H9 (cell line): ENCODE data around the gene FASTK. TPM values are rescaled to one million over a fixed set of nuclear protein-coding genes. Genes with fewer than 3 reads are reported as not detected.

Source experiments
- DNase-seq: peaks from one replicate; pipeline ENCODE4 v3.0.0-alpha.2; 2017
- H2AFZ ChIP-seq: one replicate; pipeline ENCODE4 v1.6.1; 2013; ENCODE audit warnings: mild to moderate bottlenecking, low read length, control low read depth, moderate library complexity
- H2AK5ac ChIP-seq: 2 replicates; pipeline ENCODE4 v1.6.1; 2013; ENCODE audit warnings: low read length, control low read depth, mixed read lengths; ENCODE audit not compliant: insufficient read length
- H2BK120ac ChIP-seq: one replicate; pipeline ENCODE4 v1.6.1; 2013; ENCODE audit warnings: low read depth, mild to moderate bottlenecking, low read length, control low read depth, inconsistent platforms; ENCODE audit not compliant: poor library complexity, severe bottlenecking
- H2BK12ac ChIP-seq: 2 replicates; pipeline ENCODE4 v1.6.1; 2013; ENCODE audit warnings: low read length, control low read depth, mixed read lengths, low read depth; ENCODE audit not compliant: insufficient read length
- H2BK15ac ChIP-seq: 2 replicates; pipeline ENCODE4 v1.6.1; 2013; ENCODE audit warnings: low read depth, low read length, control low read depth
- H2BK20ac ChIP-seq: one replicate; pipeline ENCODE4 v1.6.1; 2013; ENCODE audit warnings: low read depth, mild to moderate bottlenecking, low read length, control low read depth, inconsistent platforms; ENCODE audit not compliant: poor library complexity, severe bottlenecking
- H2BK5ac ChIP-seq: 2 replicates; pipeline ENCODE4 v1.6.1; 2013; ENCODE audit warnings: low read length, control low read depth, mixed read lengths; ENCODE audit not compliant: insufficient read length
- H3K14ac ChIP-seq: 2 replicates; pipeline ENCODE4 v1.6.1; 2013; ENCODE audit warnings: low read length, control low read depth; ENCODE audit not compliant: insufficient read depth
- H3K18ac ChIP-seq: 2 replicates; pipeline ENCODE4 v1.6.1; 2013; ENCODE audit warnings: low read depth, mild to moderate bottlenecking, mixed read lengths, low read length, control low read depth; ENCODE audit not compliant: insufficient read length
- H3K23ac ChIP-seq: 2 replicates; pipeline ENCODE4 v1.6.1; 2013; ENCODE audit warnings: low read length, control low read depth, mixed read lengths, low read depth; ENCODE audit not compliant: insufficient read length
- H3K23me2 ChIP-seq: 2 replicates; pipeline ENCODE4 v1.6.1; 2013; ENCODE audit warnings: low read depth, mild to moderate bottlenecking, mixed read lengths, low read length, control low read depth; ENCODE audit not compliant: insufficient read length, poor library complexity, severe bottlenecking
- H3K27ac ChIP-seq: 2 replicates; pipeline ENCODE4 v1.5.1; 2013; ENCODE audit warnings: low read length, control low read depth, mixed read lengths, low read depth; ENCODE audit not compliant: insufficient read length
- H3K27me3 ChIP-seq: 2 replicates; pipeline ENCODE4 v1.6.1; 2013; ENCODE audit warnings: low read length, control low read depth, inconsistent platforms; ENCODE audit not compliant: insufficient read depth
- H3K4ac ChIP-seq: 2 replicates; pipeline ENCODE4 v1.6.1; 2013; ENCODE audit warnings: low read depth, mild to moderate bottlenecking, control low read depth, inconsistent platforms, low read length, moderate library complexity
- H3K4me1 ChIP-seq: 2 replicates; pipeline ENCODE4 v1.6.1; 2013; ENCODE audit warnings: low read length, control low read depth, inconsistent platforms; ENCODE audit not compliant: insufficient read depth
- H3K4me2 ChIP-seq: 2 replicates; pipeline ENCODE4 v1.6.1; 2013; ENCODE audit warnings: low read length, control low read depth, mixed read lengths; ENCODE audit not compliant: insufficient read length, insufficient read depth
- H3K56ac ChIP-seq: 2 replicates; pipeline ENCODE4 v1.6.1; 2013; ENCODE audit warnings: low read depth, mild to moderate bottlenecking, mixed read lengths, low read length, control low read depth; ENCODE audit not compliant: insufficient read length
- H3K79me1 ChIP-seq: 2 replicates; pipeline ENCODE4 v1.6.1; 2013; ENCODE audit warnings: low read depth, mild to moderate bottlenecking, moderate library complexity, low read length, control low read depth, inconsistent platforms; ENCODE audit not compliant: insufficient read depth, poor library complexity, severe bottlenecking
- H3K79me2 ChIP-seq: 2 replicates; pipeline ENCODE4 v1.6.1; 2013; ENCODE audit warnings: low read length, control low read depth, inconsistent platforms; ENCODE audit not compliant: insufficient read depth
- H3K9ac ChIP-seq: 2 replicates; pipeline ENCODE4 v1.6.1; 2013; ENCODE audit warnings: low read length, control low read depth, mixed read lengths; ENCODE audit not compliant: insufficient read length; ENCODE audit errors: extremely low read depth
- H3K9me3 ChIP-seq: one replicate; pipeline ENCODE4 v1.6.1; 2013; ENCODE audit warnings: low read depth, low read length, inconsistent platforms; ENCODE audit not compliant: control insufficient read depth
- H3T11ph ChIP-seq: one replicate; pipeline ENCODE4 v1.6.1; 2013; ENCODE audit warnings: mild to moderate bottlenecking, low read length, control low read depth, inconsistent platforms
- H4K20me1 ChIP-seq: one replicate; pipeline ENCODE4 v1.6.1; 2013; ENCODE audit not compliant: control insufficient read depth, insufficient read length, insufficient read depth
- H4K5ac ChIP-seq: 2 replicates; pipeline ENCODE4 v1.6.1; 2013; ENCODE audit warnings: low read depth, mild to moderate bottlenecking, mixed read lengths, low read length, control low read depth; ENCODE audit not compliant: insufficient read length
- H4K8ac ChIP-seq: replicated peaks from 2 replicates; pipeline ENCODE4 v1.6.1; 2013; ENCODE audit warnings: low read length, control low read depth, mixed read lengths, low read depth; ENCODE audit not compliant: insufficient read length
- H4K91ac ChIP-seq: 2 replicates; pipeline ENCODE4 v1.6.1; 2013; ENCODE audit warnings: low read depth, mild to moderate bottlenecking, moderate library complexity, mixed read lengths, low read length, control low read depth; ENCODE audit not compliant: insufficient read length
- H3K27ac Mint-ChIP-seq, 3 experiments: 2 replicates in 2 of 3; 3 replicates in 1 of 3; pipeline ENCODE4 v1.8.0; 2020 to 2021; ENCODE audit warnings: mixed read lengths in 3 of 3, mild to moderate bottlenecking in 1 of 3, moderate library complexity in 1 of 3
- H3K27me3 Mint-ChIP-seq: 2 replicates; pipeline ENCODE4 v1.8.0; 2021; ENCODE audit warnings: low read depth, mild to moderate bottlenecking, moderate library complexity, mixed read lengths
- H3K36me3 Mint-ChIP-seq, 3 experiments: 2 replicates in 2 of 3; 3 replicates in 1 of 3; pipeline ENCODE4 v1.8.0; 2020 to 2021; ENCODE audit warnings: low read depth in 3 of 3, mixed read lengths in 3 of 3; ENCODE audit not compliant: insufficient read depth in 1 of 3
- H3K4me1 Mint-ChIP-seq, 2 experiments: 2 replicates each; pipeline ENCODE4 v1.8.0; 2020; ENCODE audit warnings: mixed read lengths in 2 of 2
- H3K4me3 Mint-ChIP-seq, 2 experiments: 2 replicates in 1 of 2; 3 replicates in 1 of 2; pipeline ENCODE4 v1.8.0; 2020 to 2021; ENCODE audit warnings: mild to moderate bottlenecking in 2 of 2, mixed read lengths in 2 of 2, moderate library complexity in 1 of 2
- H3K9me3 Mint-ChIP-seq, 2 experiments: 2 replicates in 1 of 2; 3 replicates in 1 of 2; pipeline ENCODE4 v1.8.0; 2020; ENCODE audit warnings: mild to moderate bottlenecking in 2 of 2, mixed read lengths in 2 of 2, moderate library complexity in 1 of 2
- WGBS: extraction: QIAGEN DNeasy Blood & Tissue Kit; methylation state at CpG from one replicate; pipeline ENCODE4 v1.1.7; 2013; ENCODE audit warnings: missing lambda C conversion rate, low lambda C conversion rate, mixed read lengths; ENCODE audit not compliant: insufficient read length; ENCODE audit errors: extremely low coverage; 5-methylcytosine and 5-hydroxymethylcytosine counted together
- total RNA-seq: library from RNA; stranded (reverse); gene quantifications from 2 replicates; pipeline ENCODE4 v1.2.1, GENCODE V29; 2021
- TF ChIP-seq, protein P1 (sequence below): fragments of 200-600 bp; sonication (generic); conservative IDR thresholded peaks from 3 replicates; pipeline ENCODE4 v1.8.0; 2021; ENCODE audit warnings: antibody characterized with exemption, mild to moderate bottlenecking

The FASTK gene
- total RNA-seq, 1 experiment from 2014 or later = 57.8 TPM

GRCh38 chr7:151061213-151062110, 19.1 kb downstream of the FASTK start:
- H3T11ph ChIP-seq = no peak overlapping the region
- H2BK15ac ChIP-seq = no peak overlapping the region
- H3K23ac ChIP-seq = no peak overlapping the region
- peaks cover 41% of the 10 kb centered on the region for H3K23me2 ChIP-seq
- Mint-ChIP-seq H3K4me1 (peaks cover 37 to 45% of the 10 kb centered on the region in 2 experiments), H3K36me3 (peaks cover 10 to 19% (median 18%) of the 10 kb centered on the region in 3 experiments; a peak in 5 of 7 replicates), H3K27ac (peak overlapping the region in 1 of 3 experiments; percentile 14; a peak in 1 of 7 replicates), H3K9me3 (no peaks in the 10 kb centered on the region; a peak in 1 of 5 replicates), H3K4me3 (peak overlapping the region; percentile 78 to 91), H3K27me3 (peaks cover 9% of the 10 kb centered on the region)
- H3K79me1 ChIP-seq = no peaks in the 10 kb centered on the region
- no peak overlapping the region for H3K4ac ChIP-seq
- H3K79me2 ChIP-seq = no peaks in the 10 kb centered on the region
- H2BK12ac ChIP-seq = peak overlapping the region; percentile 17
- H2BK20ac ChIP-seq = no peak overlapping the region
- no peak overlapping the region for H2AFZ ChIP-seq
- H4K20me1 ChIP-seq = no peaks in the 10 kb centered on the region
- no peak overlapping the region for H2BK5ac ChIP-seq
- no CpG with 5 or more reads among the region's 33 CpGs for WGBS
- H3K27ac ChIP-seq = no peak overlapping the region
- no peak overlapping the region for H3K9ac ChIP-seq
- H3K4me2 ChIP-seq = peak overlapping the region; percentile 58
- DNase-seq = peak; percentile 54
- H3K27me3 ChIP-seq = no peaks in the 10 kb centered on the region; the same call in 1 of the 2 replicates
- H4K91ac ChIP-seq = no peak overlapping the region
- H4K5ac ChIP-seq = no peak overlapping the region
- H2AK5ac ChIP-seq = no peak overlapping the region
- peaks cover 8% of the 10 kb centered on the region for H3K4me1 ChIP-seq
- no peaks in the 10 kb centered on the region for H3K9me3 ChIP-seq
- H3K56ac ChIP-seq = no peak overlapping the region
- TF ChIP-seq, protein P1, sequence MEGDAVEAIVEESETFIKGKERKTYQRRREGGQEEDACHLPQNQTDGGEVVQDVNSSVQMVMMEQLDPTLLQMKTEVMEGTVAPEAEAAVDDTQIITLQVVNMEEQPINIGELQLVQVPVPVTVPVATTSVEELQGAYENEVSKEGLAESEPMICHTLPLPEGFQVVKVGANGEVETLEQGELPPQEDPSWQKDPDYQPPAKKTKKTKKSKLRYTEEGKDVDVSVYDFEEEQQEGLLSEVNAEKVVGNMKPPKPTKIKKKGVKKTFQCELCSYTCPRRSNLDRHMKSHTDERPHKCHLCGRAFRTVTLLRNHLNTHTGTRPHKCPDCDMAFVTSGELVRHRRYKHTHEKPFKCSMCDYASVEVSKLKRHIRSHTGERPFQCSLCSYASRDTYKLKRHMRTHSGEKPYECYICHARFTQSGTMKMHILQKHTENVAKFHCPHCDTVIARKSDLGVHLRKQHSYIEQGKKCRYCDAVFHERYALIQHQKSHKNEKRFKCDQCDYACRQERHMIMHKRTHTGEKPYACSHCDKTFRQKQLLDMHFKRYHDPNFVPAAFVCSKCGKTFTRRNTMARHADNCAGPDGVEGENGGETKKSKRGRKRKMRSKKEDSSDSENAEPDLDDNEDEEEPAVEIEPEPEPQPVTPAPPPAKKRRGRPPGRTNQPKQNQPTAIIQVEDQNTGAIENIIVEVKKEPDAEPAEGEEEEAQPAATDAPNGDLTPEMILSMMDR = no peak
- no peak overlapping the region for H4K8ac ChIP-seq
- no peak overlapping the region for H3K18ac ChIP-seq
- H3K14ac ChIP-seq = no peak overlapping the region; the same call in 1 of the 2 replicates
- no peak overlapping the region for H2BK120ac ChIP-seq
